CD4-positive, alpha-beta T cell treated with Interferon alpha-2 for 1 hour (primary cell): ENCODE data around the gene ZNRF1.
A peak's percentile ranks its signal among the peaks of the same experiment; 100 is the strongest.

Source experiments
- DNase-seq, 2 donors: peaks; one replicate each; pipeline ENCODE4 v3.0.0-alpha.2; 2020 to 2022

The ZNRF1 gene

DNA sequence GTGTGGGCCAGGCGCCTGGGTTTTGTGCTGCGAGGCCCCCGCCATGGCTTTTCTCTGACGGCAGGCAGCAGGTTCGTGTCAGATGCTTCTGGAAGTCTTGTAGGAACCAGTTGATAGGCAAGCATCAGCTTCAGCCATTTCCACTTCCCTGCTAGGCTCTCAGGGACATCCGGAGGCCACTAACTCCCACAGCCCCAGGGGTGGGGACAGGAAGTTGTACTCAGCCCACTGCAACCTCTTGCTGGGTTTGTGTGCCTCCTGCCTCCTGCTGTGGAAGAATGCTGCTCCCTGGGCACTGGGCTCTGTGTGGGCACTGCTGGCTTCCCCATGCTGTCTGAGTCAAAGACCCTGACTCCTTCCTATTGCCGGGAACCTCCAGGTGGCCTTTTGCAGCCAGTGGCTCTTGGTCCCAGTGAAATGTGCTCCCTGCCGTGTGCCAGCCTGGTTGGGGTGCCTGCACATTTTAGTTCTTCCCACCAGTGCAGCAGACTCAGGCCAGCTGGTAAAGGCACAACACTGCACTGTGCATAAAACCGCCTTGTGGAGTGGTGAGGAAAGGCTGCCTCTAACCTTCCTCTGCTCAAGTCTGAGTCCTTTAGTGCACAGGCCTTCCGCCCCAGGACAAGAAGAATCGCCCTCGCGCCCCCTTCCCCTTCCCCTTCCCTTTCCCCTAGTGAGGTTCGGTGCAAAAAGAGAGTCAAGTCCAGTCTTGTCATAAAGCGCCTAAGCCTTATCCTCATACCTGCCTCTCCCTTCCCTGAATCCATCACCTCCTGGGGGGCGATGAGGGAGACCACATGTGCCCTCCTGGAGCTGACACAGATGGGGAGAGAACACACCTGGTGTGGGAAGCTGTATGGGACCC lies 101.1 kb downstream of the ZNRF1 start:
- DNase-seq = peak in 1 of 2 donors; percentile 48

GRCh38 chr16:75100603-75100990 lies 101.8 kb downstream of the ZNRF1 start:
- no peak for DNase-seq

DNA sequence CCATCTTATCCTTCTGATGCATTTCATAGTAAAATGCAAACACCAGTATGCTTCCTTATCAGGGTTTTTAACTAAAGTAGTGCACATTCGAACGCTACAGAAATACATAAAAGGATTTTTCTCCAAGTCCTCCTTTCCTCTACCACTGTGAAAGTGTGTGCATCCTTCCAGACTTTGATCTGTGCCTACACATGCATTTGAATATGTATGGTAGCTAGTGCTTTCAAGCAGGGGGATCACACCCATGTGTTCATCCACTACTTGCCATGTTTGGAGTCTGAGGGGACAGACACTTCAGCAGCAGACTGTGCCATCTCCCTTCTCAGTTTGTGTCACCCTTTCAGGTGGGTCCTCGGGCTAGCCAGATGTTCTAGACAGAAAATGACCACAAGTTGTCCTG lies 102.8 kb downstream of the ZNRF1 start:
- no peak for DNase-seq

- no peak for DNase-seq
Observed at GRCh38 chr16:75102595-75102994, 103.8 kb downstream of the ZNRF1 start.

DNA sequence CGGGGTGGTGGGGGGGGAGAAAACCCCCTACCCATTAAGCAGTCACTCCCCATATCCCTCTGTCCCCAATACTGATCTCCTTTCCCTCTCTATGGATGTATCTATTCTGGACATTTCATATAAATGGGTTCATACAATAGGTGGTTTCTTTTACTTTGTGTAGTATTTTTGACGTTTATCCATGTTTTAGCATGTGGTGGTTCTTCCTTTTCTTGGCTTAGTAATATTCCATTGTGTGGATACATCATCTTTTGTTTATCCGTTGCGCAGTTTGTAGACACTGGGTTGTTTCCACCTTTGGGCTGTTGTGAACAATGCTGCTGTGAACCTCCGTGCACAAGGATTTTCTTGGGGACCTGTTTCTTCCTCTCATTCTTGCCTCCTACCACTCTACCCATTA lies 105.2 kb downstream of the ZNRF1 start:
- no peak for DNase-seq

DNA sequence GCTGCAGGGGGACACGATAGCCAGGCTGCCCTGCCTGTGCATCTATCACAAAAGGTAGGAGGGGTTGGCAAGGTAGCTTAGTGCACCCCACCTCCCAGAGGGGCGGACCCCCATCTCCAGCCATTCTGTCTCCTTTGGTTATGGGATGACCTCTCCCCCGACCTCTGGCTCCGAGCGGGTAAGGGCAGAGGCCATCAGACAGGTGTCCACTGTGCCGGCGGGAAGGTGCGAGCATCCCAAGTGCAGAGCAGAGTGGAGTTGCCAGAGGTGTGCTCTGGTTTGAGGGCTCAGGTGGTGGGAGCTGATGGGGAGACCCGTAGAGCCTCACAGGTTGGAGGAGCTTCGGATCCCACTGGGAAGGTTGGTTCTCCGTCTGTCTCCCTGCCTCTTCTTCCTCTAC lies 106.0 kb downstream of the ZNRF1 start:
- DNase-seq = no peak

- no peak for DNase-seq
Observed at GRCh38 chr16:75105306-75106061, 106.7 kb downstream of the ZNRF1 start.

DNA sequence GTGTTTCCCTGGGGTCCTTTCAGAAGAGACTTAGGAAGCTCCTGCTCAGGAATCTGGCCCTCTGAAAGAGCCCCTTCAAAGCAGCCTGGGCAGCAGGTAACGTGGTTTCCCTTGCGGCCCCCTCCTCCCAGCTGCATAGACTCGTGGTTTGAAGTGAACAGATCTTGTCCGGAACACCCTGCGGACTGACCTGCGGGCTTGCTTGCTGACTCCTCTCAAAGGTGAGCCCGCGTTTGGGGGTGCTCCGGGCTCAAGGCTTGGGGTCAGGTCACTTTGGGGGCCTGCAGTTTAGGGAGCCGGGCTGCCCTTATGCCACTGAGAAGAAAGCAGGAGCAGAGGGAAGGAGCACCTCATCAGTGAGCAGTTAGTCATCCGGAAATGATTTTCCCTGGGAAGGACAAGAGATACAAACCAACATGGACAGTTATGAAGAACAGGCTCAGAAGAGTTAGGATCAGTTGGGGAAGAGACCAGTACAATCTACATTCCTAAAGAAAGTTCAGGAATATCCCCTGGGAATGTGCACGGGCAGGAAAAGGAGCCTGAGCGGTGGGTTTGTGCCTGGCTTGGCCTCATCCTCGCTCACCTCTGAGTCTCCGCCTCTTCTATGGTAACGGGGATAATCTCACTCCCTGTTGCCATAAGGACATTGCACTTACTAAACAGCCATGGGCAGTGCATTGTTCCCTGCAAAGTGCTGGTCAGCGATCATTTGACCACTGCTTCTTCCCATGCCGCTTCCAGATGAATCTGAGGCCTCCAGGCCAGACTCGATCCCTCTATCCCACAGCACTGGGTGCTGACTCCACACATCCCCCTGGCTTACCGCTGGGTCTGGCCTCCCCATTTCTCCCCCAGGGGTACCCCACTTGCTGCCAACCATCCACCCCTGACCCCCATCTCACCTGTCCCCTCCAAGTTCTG lies 107.8 kb downstream of the ZNRF1 start:
- no peak for DNase-seq

DNA sequence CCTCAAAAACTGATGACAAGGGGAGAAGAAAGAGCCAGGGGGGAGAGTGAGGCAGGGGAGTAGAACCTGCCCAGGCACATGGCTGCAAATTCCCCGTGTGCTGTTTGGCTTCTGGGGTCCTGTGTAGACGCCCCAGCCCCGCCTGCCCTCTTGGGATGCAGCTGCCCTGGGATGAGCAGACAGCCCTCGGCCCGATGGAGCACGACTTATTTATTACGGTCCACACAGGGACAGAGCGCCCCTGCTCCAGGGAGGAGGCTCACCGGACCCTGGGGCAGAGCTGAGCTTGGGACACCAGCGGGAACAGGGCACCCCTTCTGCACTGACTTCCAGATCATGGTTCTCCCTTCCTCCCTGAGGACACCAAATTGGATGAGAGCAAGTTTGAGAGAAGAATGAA lies 108.7 kb downstream of the ZNRF1 start:
- DNase-seq = no peak

DNA sequence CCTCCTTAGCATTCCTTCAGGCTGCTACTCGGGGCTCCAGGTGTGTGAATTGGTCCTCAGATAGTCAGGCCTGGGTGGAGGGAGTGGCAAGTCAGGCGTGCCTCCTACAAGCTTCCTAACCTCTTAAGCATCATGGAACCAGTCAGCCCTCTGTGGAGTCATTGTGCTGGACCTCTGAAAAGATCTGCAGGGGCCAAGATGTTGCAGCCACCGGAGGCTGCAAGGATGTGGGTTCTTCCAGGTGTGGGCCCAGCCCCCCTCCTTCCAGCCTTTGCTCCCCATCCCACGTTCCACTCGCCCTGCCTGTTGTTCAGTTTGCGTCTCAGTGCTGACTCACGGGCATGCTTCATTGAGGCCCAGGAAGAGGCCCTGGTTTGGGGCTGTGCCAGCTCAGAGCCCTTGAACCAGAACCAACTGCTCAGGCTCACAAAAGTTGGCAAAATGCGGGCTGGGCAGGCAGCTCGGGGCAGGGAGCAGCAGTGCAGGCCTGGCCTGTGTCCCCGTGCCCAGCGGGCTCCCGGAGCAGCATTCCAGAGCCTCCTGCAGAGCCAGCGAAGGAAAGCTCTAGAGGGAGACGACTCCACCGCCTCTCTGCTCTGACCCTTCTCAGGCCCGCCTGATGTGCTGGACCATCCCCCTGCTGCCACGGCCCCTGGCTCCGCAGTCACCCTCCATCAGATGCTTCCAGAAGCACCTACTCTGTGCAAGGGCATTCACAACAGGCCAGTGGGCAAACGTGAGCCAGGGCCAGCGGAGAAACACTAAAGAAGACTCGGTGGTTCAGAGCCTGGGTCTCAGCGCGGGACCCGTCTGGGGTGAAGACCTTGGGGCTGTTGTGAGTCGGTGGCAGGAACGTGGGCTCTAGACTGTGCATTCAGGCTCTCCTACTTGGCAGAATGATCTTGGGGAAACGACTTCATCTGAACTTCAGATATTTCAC lies 110.2 kb downstream of the ZNRF1 start:
- peak; percentile 52 to 60 for DNase-seq

DNA sequence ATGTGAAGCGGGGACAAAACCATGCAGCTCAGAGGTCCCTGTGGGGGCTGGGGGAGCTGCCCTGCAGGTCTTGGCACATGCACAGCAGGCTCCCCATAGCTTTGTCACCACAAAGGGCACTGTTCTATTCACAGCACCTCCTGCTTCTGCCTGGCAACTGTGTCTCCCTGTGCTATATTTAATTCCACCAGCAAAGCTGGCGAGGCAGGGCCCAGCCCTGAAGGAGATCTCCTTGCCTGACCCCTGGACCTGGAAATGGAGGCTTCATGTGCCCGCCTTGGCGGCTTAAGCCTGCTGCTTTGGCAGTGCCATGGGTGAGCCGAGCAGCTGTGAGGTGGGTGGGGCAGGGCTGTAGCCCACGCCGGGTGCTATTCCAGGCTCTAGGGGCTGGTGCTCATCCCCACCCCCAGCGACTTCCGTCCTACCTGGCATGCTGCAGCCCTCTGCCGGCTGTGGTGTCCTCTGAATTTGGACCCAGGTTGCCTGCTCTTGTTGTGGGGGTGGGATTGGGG lies 111.0 kb downstream of the ZNRF1 start:
- DNase-seq = no peak

- DNase-seq = peak; percentile 82 to 85
Observed at GRCh38 chr16:75110637-75111513, 112.1 kb downstream of the ZNRF1 start.

DNA sequence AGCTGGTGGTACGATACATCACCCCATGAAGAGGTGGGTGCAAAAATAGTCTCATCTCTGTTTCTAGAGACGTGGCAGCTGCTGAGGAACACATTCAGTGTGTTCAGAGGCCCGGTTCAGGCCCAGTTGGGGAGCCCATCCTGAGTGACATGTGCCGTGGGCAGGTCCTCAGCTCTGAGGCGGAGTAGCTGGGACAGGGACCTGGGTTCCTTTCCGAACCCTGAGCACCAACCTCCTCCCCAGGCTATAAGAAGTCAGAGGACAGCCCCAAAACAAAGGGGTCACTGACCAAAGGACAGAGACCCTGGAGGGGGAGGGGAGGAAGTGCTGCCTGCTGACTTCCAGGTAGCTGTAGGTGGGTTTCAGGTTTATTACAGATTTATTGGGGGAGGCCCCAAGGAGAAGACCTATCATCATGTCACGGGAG lies 112.7 kb downstream of the ZNRF1 start:
- DNase-seq = no peak

- no peak for DNase-seq
Observed at GRCh38 chr16:75111961-75112733, 113.3 kb downstream of the ZNRF1 start.

DNA sequence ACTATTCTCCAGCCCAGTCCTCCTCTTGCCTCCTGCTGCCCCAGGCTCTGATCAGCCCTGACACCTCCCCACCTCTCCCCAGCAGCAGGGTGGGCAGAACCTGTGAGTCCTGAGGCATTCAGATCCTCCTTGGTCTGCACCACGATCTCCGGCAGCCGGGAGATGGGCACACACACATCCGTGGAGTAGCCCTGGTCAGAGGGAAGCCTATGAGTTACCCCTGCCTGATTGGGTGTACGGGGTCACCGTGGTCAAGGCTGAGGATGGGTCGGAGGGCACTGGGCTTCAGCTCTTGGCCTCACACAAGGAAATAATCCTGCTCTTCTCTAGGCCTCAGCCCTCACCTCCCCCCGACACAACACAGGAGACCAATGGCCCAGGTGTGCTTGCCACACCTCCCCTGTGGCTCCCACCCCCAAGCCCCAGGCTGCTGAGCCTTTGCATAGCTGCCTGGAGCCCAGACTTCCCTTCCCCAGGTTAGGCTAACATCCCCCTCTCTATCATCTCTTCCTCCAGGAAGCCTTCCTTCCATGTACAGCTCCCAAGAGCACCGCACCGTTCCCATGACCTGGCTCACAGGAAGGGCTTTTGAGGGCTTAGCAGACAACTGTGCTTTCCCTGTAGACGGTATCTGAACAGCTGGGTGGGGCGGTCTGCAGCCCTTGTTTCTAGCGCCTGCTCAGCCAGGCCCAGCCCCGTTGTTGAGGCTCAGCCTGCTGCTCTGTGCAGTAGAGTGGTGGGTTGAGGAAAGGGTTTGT lies 114.1 kb downstream of the ZNRF1 start:
- DNase-seq = no peak

DNA sequence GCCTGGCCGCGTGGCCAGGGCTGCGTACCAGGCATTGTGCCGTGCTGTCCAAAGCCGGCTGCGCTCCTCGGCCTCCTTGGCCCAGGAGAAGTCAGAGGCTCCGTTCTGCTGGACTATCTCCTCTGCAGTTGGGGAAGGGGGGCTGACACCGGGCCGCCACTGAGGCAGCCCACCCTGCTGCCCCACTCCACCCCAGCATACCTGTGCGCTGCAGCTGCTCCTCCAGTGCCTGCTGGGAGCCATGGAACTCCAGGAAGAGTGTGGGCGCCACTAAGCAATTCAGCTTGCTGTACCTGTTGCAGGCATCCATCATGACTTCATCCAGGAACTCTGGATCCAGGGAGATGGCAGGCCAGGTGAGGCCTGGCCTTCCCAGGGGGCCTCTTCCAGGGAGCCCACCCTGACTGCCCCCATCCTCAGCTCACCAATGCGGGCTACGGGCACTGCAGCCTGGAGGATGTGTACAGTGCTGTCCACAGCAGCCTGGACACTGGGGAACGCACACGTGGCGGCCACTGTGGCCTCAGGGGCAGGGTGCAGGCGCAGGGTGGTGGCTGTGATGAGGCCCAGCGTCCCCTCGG lies 114.8 kb downstream of the ZNRF1 start:
- DNase-seq = no peak

DNA sequence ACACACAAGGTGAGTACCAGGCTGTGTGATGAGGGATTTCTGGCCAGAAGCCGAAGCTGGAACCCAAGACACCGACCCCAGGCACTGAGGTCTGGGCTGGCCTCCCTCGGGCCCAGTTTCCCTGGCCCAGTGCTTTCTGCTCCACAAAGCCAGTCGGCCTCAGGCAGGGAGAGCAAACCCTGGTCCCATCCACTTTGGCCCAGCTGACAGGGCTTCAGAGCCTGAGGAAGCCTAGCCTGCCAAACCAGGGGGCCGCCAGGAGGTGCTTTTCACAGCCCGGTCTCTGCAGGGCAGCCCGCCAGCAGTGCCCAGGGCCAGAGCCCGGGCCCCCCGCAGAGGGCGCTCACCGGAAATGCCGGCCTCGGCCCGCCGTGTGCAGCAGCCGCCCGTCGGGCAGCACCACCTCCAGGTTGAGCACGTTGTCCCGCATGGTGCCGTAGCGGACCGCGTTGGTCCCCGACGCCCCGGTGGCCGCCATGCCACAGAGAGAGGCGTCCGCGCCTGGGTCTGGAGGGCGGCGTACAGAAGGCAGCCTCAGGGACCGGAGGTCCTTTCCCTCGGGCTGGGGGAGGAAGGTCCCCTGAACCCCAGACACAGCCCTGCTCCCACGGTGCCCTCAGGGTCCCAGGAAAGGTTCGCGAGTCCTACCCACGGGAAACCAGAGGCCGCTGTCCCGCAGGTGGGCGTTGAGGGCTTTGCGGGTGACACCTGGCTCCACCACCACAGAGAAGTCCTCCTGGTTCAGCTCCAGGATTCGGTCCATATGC lies 115.5 kb downstream of the ZNRF1 start:
- DNase-seq = no peak
